AG04450 (cell line): ENCODE data around the gene MMD. TPM values are rescaled to one million over a fixed set of nuclear protein-coding genes. Genes with fewer than 3 reads are reported as not detected.

Experiments used
- CTCF ChIA-PET: fragments of 300-600, 350-600 bp; formaldehyde crosslinking; extraction: SDS; loops from one replicate; lab custom pipeline; 2022; ENCODE audit warnings: antibody characterized with exemption, inconsistent platforms; lab: Charles Lee
- POLR2A ChIA-PET: fragments of 350-600 bp; formaldehyde crosslinking; extraction: SDS; loops from one replicate; lab custom pipeline; 2021; ENCODE audit warnings: antibody characterized with exemption, inconsistent platforms; lab: Yijun Ruan, JAX
- DNase-seq: peaks from one replicate; pipeline ENCODE4 v3.0.0-alpha.2; 2011; ENCODE audit warnings: low read depth, low spot score
- H3K27ac ChIP-seq: one replicate; pipeline ENCODE4 v1.5.1; 2012; ENCODE audit warnings: low read depth, low read length, control low read depth
- H3K27me3 ChIP-seq: one replicate; pipeline ENCODE4 v1.6.0; 2012; ENCODE audit warnings: low read length; ENCODE audit not compliant: control insufficient read depth, insufficient read depth
- H3K4me3 ChIP-seq: 2 replicates; pipeline ENCODE4 v1.5.1; 2011; ENCODE audit warnings: mild to moderate bottlenecking, low read depth, low read length, control low read depth
- H3K9me3 ChIP-seq: 2 replicates; pipeline ENCODE4 v1.5.1; 2012; ENCODE audit warnings: low read length; ENCODE audit not compliant: control insufficient read depth, insufficient read depth
- polyA plus RNA-seq: library from polyadenylated mRNA; depleted of rRNA; stranded (reverse); fragments of >200 nt; gene quantifications from 2 replicates; pipeline ENCODE4 v1.2.3, GENCODE V29; 2011
- TF ChIP-seq, protein P1 (sequence below): IDR thresholded peaks from 2 replicates; pipeline ENCODE4 v1.5.1; 2011; ENCODE audit warnings: low read depth, low read length, control low read depth, inconsistent platforms

The MMD gene
- polyA plus RNA-seq, 1 experiment, result 41.6 TPM

DNA sequence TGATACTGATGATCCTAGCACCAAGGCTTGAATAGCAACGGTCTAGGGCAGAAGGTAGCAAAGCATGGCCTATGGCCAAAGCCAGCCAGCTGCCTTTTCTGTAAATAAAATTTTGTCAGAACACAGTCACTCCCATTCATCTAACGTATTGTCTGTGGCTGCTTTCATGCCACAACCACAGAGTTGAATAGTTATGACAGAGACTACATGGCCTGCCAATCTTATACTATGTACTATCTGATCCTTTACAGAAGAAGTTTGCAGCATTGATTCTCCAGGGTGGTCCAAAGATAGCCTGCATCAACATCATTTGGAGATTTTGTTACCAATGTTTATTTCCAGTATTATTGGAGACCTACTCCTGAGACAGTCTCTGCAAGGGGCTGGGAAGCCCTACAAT, 19.9 kb upstream of the MMD start:
- CTCF ChIA-PET, result no interaction called here

DNA sequence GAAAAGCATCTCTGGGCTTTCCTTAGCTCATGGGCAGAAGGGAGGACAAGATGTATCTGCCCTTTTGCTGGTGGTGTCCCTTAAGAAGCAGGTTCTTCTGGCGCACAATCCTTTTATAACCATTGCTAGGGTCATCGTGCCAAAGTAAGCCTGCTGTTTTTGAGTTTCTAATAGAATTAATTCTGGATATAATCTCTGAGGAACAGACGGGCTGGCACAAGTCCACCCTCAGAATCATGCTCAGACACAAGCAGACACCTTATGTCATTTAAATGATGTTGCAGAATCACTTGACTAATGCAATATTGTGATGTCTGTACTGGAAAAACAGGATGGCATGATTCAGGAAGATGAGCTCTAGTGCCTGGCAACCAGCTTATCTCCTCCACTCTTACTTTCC, 18.8 kb upstream of the MMD start:
- Histone ChIP-seq H3K27ac (no peak overlapping the region), H3K27me3 (no peaks in the 10 kb centered on the region), H3K4me3 (no peak overlapping the region), H3K9me3 (no peaks in the 10 kb centered on the region)
- no peak for DNase-seq
- TF ChIP-seq, protein P1, sequence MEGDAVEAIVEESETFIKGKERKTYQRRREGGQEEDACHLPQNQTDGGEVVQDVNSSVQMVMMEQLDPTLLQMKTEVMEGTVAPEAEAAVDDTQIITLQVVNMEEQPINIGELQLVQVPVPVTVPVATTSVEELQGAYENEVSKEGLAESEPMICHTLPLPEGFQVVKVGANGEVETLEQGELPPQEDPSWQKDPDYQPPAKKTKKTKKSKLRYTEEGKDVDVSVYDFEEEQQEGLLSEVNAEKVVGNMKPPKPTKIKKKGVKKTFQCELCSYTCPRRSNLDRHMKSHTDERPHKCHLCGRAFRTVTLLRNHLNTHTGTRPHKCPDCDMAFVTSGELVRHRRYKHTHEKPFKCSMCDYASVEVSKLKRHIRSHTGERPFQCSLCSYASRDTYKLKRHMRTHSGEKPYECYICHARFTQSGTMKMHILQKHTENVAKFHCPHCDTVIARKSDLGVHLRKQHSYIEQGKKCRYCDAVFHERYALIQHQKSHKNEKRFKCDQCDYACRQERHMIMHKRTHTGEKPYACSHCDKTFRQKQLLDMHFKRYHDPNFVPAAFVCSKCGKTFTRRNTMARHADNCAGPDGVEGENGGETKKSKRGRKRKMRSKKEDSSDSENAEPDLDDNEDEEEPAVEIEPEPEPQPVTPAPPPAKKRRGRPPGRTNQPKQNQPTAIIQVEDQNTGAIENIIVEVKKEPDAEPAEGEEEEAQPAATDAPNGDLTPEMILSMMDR, result no peak
- ChIA-PET CTCF (interaction anchor here (0.6 to 0.8 kb wide), 2 partner anchors 87 to 88 kb away, joined by 3 to 4 read pairs; no protein-coding TSS in a partner anchor), POLR2A (interaction anchor here (1.3 kb wide), 1 partner anchor 12 kb away, joined by 3 read pairs; no protein-coding TSS in a partner anchor)

More for the DNA sequence above, 19.9 kb upstream of the MMD start:
- no peaks in the 10 kb centered on the region for H3K9me3 ChIP-seq
- TF ChIP-seq, protein P1, result no peak
- POLR2A ChIA-PET, result interaction anchor here (1.3 to 2.3 kb wide), 2 partner anchors 8 to 13 kb away, joined by 8 to 14 read pairs; no protein-coding TSS in a partner anchor
- H3K4me3 ChIP-seq, result no peak overlapping the region
- no peaks in the 10 kb centered on the region for H3K27me3 ChIP-seq
- H3K27ac ChIP-seq, result no peak overlapping the region
- DNase-seq, result no peak

DNA sequence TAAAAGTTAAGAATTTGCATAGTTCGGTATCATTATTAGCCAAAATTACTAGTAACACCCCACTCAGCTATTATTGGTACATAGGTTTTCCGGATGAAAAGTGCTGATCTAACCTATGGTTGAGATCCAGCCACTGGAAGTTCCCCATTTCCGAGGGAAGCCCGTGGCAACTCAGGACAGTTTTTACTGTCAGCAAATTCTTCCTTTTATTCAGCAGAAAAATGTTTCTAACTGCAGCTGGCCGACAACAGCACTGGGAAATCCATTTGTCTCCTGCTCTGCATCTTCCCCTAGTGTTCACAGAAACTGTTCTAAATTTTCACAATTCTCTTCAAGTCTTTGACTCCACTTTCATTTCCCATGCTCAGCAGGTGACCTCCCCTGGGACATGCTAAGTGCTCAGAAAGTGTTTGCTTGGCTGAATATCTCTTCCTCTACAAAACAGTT, 15.5 kb upstream of the MMD start:
- no peaks in the 10 kb centered on the region for H3K27me3 ChIP-seq
- H3K9me3 ChIP-seq, result no peaks in the 10 kb centered on the region
- no peak overlapping the region for H3K27ac ChIP-seq
- ChIA-PET CTCF (interaction anchor here (0.6 to 0.9 kb wide), 2 partner anchors 15 to 88 kb away, joined by 3 read pairs; no protein-coding TSS in a partner anchor), POLR2A (no interaction called here)
- no peak for DNase-seq
- H3K4me3 ChIP-seq, result no peak overlapping the region
- TF ChIP-seq, protein P1, result no peak

DNA sequence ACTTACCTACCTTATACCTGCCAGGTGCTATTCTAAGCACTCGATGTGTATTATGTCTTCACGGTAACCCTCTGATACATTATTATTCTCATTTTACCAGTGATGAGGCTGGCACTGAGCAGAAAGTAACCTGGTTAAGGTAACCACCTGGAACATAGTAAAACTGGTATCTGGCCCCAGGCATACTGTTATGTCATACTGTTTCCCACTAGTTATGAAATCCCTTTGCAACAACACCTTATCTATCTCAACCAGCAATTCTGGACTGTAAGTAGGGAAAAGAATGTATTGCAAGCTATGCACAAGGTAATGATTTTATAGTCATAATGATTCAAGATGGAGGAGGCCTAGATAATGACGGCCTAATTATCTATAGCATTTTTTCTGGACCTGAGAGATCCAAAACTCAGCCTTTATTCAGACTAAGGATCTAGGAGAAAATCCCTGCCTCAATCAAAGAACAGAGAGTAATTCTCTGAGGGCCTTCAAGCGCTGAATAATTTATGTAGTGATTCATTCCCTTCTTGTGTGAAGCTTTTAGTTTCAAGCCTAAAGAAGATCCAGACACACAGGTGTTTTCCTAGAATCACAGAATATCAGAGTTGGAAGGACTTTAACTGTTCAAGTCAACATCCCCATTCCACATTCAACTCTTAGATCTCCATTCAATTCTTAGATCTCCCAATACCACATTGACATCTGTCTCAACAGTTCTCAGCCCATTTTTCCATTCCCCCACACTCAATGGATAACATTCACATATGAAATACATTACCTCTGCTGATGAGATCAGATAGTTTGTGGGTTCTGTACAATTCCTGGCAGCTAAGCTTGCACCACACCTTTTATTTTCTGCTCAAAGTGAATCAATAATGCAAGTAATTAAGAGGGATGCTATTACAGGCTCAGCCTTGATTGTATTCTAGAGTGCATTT, 14.9 kb upstream of the MMD start:
- Histone ChIP-seq H3K27ac (no peak overlapping the region), H3K9me3 (no peaks in the 10 kb centered on the region), H3K27me3 (no peaks in the 10 kb centered on the region), H3K4me3 (no peak overlapping the region)
- DNase-seq, result no peak
- TF ChIP-seq, protein P1, result no peak
- POLR2A ChIA-PET, result no interaction called here
- CTCF ChIA-PET, result no interaction called here

DNA sequence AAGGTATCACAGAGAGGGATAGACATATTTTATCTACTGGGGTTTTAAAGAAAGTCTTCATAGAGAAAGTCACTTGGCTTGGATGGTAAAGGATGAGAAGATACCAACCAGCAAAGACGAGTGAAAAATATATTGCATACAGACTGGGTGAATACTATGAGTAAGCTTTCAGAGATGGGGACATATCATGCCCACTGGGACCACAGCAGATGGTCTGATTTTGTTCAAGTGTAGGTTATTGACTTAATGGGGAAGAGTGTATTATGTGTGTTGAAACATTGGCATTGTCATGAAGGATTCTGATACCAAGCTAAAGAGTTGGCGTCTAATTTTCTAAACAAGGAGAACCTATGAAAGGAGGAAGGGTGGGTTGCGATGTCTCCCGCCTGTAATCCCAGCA, 13.8 kb upstream of the MMD start:
- no peak for DNase-seq
- Histone ChIP-seq H3K27ac (no peak overlapping the region), H3K27me3 (no peaks in the 10 kb centered on the region), H3K9me3 (no peaks in the 10 kb centered on the region), H3K4me3 (no peak overlapping the region)
- ChIA-PET POLR2A (no interaction called here), CTCF (no interaction called here)
- TF ChIP-seq, protein P1, result no peak
